ENCODE measurements around the gene LHFPL3.

The LHFPL3 gene

GRCh38 chr7:104784686-104785085 lies 456.3 kb downstream of the LHFPL3 start:
- no peak for TF ChIP-seq ZNF274 (IDR thresholded peaks at IDR 0.05; ENCODE audit: low read depth, low read length)
- H3K4me3 ChIP-seq (ENCODE audit: low read length) = no peak overlapping the region

DNA sequence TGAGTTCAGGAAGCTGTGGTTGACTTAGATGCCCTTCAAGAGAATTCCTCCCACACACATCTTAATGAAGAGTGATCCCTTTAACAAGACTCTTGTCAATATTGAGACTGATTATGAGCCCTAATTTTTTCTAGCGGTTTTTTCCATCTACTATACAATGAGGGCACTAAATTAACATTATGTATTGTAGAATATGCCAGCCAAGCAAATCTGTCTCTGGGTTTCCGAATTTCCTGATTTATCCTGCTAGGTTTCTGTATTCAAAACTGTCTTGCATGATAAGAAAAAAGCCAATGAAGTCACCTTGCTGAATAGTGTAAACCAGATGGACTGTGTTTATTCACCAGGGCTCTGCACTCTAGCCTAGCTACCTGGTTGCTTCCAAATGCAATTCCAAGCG lies 461.4 kb downstream of the LHFPL3 start:
- H3K4me3 ChIP-seq (ENCODE audit: low read length) = no peak overlapping the region
- TF ChIP-seq ZNF274 (IDR thresholded peaks at IDR 0.05; ENCODE audit: low read depth, low read length) = no peak

- no peak overlapping the region for H3K4me3 ChIP-seq (ENCODE audit: low read length)
- TF ChIP-seq ZNF274 (IDR thresholded peaks at IDR 0.05; ENCODE audit: low read depth, low read length) = no peak
These were observed 462.0 kb downstream of the LHFPL3 start for GRCh38 chr7:104790440-104790839.

DNA sequence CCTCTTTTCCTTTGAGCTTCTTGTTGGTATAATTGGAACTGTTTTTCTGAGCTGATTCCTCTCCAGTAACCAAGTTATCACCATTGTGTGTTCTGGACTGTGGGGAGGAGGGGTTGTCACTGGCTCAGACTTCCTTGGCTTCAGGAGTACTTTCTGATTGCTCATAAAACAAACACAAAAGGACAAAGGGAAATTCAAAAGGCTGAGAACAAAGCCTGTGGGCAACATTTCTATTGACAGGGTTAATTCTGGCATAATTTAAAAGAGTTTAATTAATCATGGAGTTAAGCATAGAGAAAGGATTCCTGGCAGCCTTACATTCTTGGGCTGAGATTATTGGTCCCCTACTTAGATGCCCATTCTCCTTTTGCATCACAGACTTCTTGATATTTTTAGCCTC lies 462.7 kb downstream of the LHFPL3 start:
- H3K4me3 ChIP-seq (ENCODE audit: low read length) = no peak overlapping the region
- no peak for TF ChIP-seq ZNF274 (IDR thresholded peaks at IDR 0.05; ENCODE audit: low read depth, low read length)

GRCh38 chr7:104793066-104793465 lies 464.7 kb downstream of the LHFPL3 start:
- no peak overlapping the region for H3K4me3 ChIP-seq (ENCODE audit: low read length)
- TF ChIP-seq ZNF274 (IDR thresholded peaks at IDR 0.05; ENCODE audit: low read depth, low read length) = no peak

DNA sequence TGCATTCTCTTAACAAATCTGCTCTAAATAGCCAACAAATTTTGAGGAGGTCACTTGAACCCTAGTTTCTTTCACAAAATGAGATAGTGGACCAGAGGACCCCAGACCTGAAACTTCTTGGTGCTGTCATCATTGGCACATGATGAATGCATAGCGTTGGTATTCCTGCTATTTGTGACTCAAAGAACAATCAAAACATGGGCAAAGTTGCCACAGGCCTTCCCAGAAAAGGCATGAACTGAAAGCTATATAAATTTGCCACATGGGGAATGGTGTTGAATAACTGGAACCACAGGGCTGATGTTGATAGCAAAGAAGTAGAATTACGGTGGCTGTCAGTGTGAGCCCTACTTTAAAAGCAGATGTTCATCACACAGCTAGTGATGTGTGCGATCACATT lies 465.8 kb downstream of the LHFPL3 start:
- no peak overlapping the region for H3K4me3 ChIP-seq (ENCODE audit: low read length)
- no peak for TF ChIP-seq ZNF274 (IDR thresholded peaks at IDR 0.05; ENCODE audit: low read depth, low read length)

DNA sequence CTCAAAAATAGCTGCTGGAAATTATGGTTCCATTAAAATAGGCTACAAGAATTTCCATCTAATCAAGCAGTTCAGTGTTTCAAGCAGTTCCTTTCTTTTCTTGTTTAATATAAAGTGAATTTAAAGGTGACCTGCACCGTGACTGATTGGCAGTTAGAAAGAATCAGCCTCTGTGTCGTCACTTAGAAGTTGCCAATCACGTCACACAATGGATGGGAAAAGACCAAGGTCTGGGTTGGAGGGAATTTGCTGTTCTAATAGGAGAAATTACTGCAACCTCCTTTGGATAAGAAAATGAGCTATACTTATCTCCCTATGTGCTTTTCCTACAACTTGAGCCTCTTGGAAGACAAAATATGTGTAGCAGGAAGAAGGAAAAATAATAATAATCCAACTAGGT lies 466.2 kb downstream of the LHFPL3 start:
- no peak for TF ChIP-seq ZNF274 (IDR thresholded peaks at IDR 0.05; ENCODE audit: low read depth, low read length)
- no peak overlapping the region for H3K4me3 ChIP-seq (ENCODE audit: low read length)

DNA sequence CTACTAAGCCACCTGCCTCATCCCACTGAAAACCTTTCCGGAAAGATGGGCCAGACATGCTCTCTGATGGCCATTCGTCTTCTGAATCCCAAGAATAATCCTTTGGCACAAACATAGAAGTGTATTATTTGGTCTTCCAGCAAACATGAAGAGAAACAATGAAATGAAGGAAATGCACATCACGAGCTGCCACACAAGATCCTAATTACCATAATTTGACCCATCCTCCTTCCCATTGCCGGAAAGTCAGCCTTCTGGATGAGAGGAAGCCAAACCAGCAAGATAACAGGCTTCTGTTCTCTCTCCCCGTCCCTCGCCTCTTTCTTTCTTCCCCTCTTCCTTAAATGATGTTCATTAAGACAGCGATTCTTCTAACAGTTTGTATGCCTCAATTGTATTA lies 466.7 kb downstream of the LHFPL3 start:
- H3K4me3 ChIP-seq (ENCODE audit: low read length) = no peak overlapping the region
- no peak for TF ChIP-seq ZNF274 (IDR thresholded peaks at IDR 0.05; ENCODE audit: low read depth, low read length)

- TF ChIP-seq ZNF274 (IDR thresholded peaks at IDR 0.05; ENCODE audit: low read depth, low read length) = no peak
These were observed 467.4 kb downstream of the LHFPL3 start for GRCh38 chr7:104795616-104796398.

DNA sequence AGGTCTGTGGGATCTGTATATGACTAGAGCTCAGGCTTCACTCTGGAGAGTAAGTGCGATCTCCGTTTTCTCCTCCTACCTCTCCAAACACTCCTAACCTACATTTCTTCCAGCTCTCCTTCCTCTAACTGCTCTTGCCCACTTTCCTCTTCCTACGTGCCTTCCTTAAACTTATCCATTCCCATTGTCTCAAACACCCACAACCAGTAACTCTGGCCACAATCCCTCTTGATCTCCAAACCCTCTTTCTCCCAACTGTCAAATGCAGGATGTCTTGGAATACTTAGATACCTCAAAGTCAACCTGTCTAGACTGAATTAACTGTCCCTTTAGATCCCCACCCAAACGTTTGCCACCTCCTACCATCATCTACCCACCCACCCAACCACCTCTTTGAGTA lies 471.9 kb downstream of the LHFPL3 start:
- no peak for TF ChIP-seq ZNF274 (IDR thresholded peaks at IDR 0.05; ENCODE audit: low read depth, low read length)
- no peak overlapping the region for H3K4me3 ChIP-seq (ENCODE audit: low read length)

More at GRCh38 chr7:104795616-104796398, 467.4 kb downstream of the LHFPL3 start:
- no peak overlapping the region for H3K4me3 ChIP-seq (ENCODE audit: low read length)

- TF ChIP-seq ZNF274 (IDR thresholded peaks at IDR 0.05; ENCODE audit: low read depth, low read length) = no peak
These were observed 472.6 kb downstream of the LHFPL3 start for GRCh38 chr7:104801022-104801421.

GRCh38 chr7:104803931-104804330 lies 475.5 kb downstream of the LHFPL3 start:
- TF ChIP-seq ZNF274 (IDR thresholded peaks at IDR 0.05; ENCODE audit: low read depth, low read length) = no peak
- H3K4me3 ChIP-seq (ENCODE audit: low read length) = no peak overlapping the region

More at GRCh38 chr7:104801022-104801421, 472.6 kb downstream of the LHFPL3 start:
- H3K4me3 ChIP-seq (ENCODE audit: low read length) = no peak overlapping the region

- no peak overlapping the region for H3K4me3 ChIP-seq (ENCODE audit: low read length)
- TF ChIP-seq ZNF274 (IDR thresholded peaks at IDR 0.05; ENCODE audit: low read depth, low read length) = no peak
These were observed 476.3 kb downstream of the LHFPL3 start for GRCh38 chr7:104804696-104805095.

DNA sequence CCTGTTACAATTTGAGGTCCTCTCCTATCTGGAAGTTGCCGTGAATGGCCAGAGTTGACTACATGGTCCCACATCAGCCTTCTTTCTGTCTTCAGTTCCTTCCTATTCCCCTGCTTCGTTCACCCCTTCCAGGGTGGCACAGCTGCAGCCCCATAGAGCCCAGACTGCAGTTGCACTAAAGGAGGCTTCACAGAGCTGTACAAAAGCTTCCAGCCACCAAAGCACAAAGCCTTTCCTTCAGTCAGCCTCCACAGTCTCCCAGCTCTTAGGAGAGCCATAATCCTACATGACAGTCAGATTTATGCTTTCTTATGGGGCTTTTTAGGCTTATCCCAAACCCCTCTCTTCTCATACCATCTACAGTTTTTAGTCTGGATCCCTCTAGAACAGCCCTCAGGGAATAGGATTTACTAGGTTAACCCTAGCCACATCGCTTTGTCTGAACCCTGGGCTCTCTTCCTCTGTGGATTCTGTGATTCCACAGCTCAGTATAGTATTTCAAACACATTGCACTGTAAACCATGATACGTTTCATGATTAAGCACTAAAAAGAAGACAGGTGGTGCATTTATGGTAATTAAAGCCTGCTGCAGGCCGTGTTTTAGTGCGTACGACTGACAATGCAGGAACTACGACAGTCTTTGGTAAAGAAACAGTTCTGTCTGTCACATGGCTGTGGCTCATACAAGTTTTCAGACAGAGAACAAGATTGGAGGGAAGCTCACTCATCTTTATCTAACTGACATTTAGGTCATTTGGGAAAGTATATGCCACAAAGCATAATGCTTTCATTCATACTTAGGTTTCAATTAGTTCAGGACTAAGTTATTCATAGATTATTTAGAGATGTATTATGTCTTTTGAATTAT lies 477.3 kb downstream of the LHFPL3 start:
- no peak overlapping the region for H3K4me3 ChIP-seq (ENCODE audit: low read length)
- no peak for TF ChIP-seq ZNF274 (IDR thresholded peaks at IDR 0.05; ENCODE audit: low read depth, low read length)

GRCh38 chr7:104807671-104808070 lies 479.3 kb downstream of the LHFPL3 start:
- no peak overlapping the region for H3K4me3 ChIP-seq (ENCODE audit: low read length)
- no peak for TF ChIP-seq ZNF274 (IDR thresholded peaks at IDR 0.05; ENCODE audit: low read depth, low read length)
